Neural progenitor cell (in vitro differentiated cells): ENCODE results near the gene LRRC8D.

Experiments
- CTCF ChIP-seq: fragments of 200-600 bp; sonication (generic); IDR thresholded peaks from 2 replicates; pipeline ENCODE4 v1.5.1; 2017; ENCODE audit warnings: antibody characterized with exemption, mild to moderate bottlenecking
- EZH2 ChIP-seq: fragments of 200-600 bp; sonication (generic); IDR thresholded peaks from 2 replicates; pipeline ENCODE4 v1.6.1; 2017; ENCODE audit warnings: antibody characterized with exemption, mild to moderate bottlenecking, moderate library complexity

- TF ChIP-seq CTCF (no peak), EZH2 (no peak)
Observed at GRCh38 chr1:89779151-89779940, 41.5 kb upstream of the LRRC8D start.
